T-helper 2 cell treated with Interferon-gamma antibody and Interleukin-4, amounts not matched to agents 5 μg/mL and 100 μg/mL, for 36 hours (primary cell): ENCODE measurements around the gene KCNK10.

Source experiments
- DNase-seq: peaks from one replicate; pipeline ENCODE4 v3.0.0; 2021; ENCODE audit warnings: low spot score
- H3K27ac Mint-ChIP-seq: one replicate; pipeline ENCODE4 v1.8.0; 2021; ENCODE audit warnings: mild to moderate bottlenecking, mixed read lengths
- H3K27me3 Mint-ChIP-seq: one replicate; pipeline ENCODE4 v1.8.0; 2021; ENCODE audit warnings: low read depth, mixed read lengths
- H3K36me3 Mint-ChIP-seq: one replicate; pipeline ENCODE4 v1.8.0; 2021; ENCODE audit warnings: low read depth, mixed read lengths
- H3K4me1 Mint-ChIP-seq: one replicate; pipeline ENCODE4 v1.8.0; 2021; ENCODE audit warnings: low read depth, mixed read lengths
- H3K4me3 Mint-ChIP-seq: one replicate; pipeline ENCODE4 v1.8.0; 2022; ENCODE audit warnings: mild to moderate bottlenecking, moderate library complexity, mixed read lengths
- H3K9me3 Mint-ChIP-seq: one replicate; pipeline ENCODE4 v1.8.0; 2021; ENCODE audit warnings: mixed read lengths

KCNK10 gene

GRCh38 chr14:88305528-88306322 is 17.3 kb downstream of the KCNK10 start:
- Mint-ChIP-seq H3K4me3 (no peak overlapping the region), H3K4me1 (no peaks in the 10 kb centered on the region), H3K27ac (no peak overlapping the region), H3K36me3 (no peaks in the 10 kb centered on the region), H3K27me3 (no peaks in the 10 kb centered on the region), H3K9me3 (no peaks in the 10 kb centered on the region)
- no peak for DNase-seq

GRCh38 chr14:88303041-88303440 is 20.0 kb downstream of the KCNK10 start:
- Mint-ChIP-seq H3K4me3 (no peak overlapping the region), H3K27ac (no peak overlapping the region), H3K36me3 (no peaks in the 10 kb centered on the region), H3K27me3 (peaks cover 11% of the 10 kb centered on the region), H3K9me3 (no peaks in the 10 kb centered on the region), H3K4me1 (no peaks in the 10 kb centered on the region)
- no peak for DNase-seq

GRCh38 chr14:88301381-88301780 is 21.7 kb downstream of the KCNK10 start:
- no peak for DNase-seq
- Mint-ChIP-seq H3K9me3 (no peaks in the 10 kb centered on the region), H3K27ac (no peak overlapping the region), H3K4me3 (no peak overlapping the region), H3K27me3 (peaks cover 11% of the 10 kb centered on the region), H3K4me1 (no peaks in the 10 kb centered on the region), H3K36me3 (no peaks in the 10 kb centered on the region)

GRCh38 chr14:88300817-88301216 is 22.3 kb downstream of the KCNK10 start:
- DNase-seq = no peak
- no peak overlapping the region for H3K27ac Mint-ChIP-seq
- H3K27me3 Mint-ChIP-seq = peaks cover 11% of the 10 kb centered on the region
- H3K36me3 Mint-ChIP-seq = no peaks in the 10 kb centered on the region
- no peaks in the 10 kb centered on the region for H3K4me1 Mint-ChIP-seq
- no peaks in the 10 kb centered on the region for H3K9me3 Mint-ChIP-seq
- H3K4me3 Mint-ChIP-seq = no peak overlapping the region

GRCh38 chr14:88299865-88300530 is 23.1 kb downstream of the KCNK10 start:
- Mint-ChIP-seq H3K36me3 (no peaks in the 10 kb centered on the region), H3K27ac (no peak overlapping the region), H3K9me3 (no peaks in the 10 kb centered on the region), H3K4me1 (no peaks in the 10 kb centered on the region), H3K4me3 (no peak overlapping the region), H3K27me3 (peaks cover 11% of the 10 kb centered on the region)
- DNase-seq = no peak

- Mint-ChIP-seq H3K4me3 (no peak overlapping the region), H3K36me3 (no peaks in the 10 kb centered on the region), H3K27ac (no peak overlapping the region), H3K4me1 (no peaks in the 10 kb centered on the region), H3K27me3 (peaks cover 11% of the 10 kb centered on the region), H3K9me3 (no peaks in the 10 kb centered on the region)
- no peak for DNase-seq
These were observed 25.8 kb downstream of the KCNK10 start for GRCh38 chr14:88297306-88297705.

- H3K4me3 Mint-ChIP-seq = no peak overlapping the region
These were observed 26.7 kb downstream of the KCNK10 start for GRCh38 chr14:88296351-88296750.

GRCh38 chr14:88289996-88290395 is 33.1 kb downstream of the KCNK10 start:
- Mint-ChIP-seq H3K9me3 (no peaks in the 10 kb centered on the region), H3K36me3 (no peaks in the 10 kb centered on the region), H3K4me1 (no peaks in the 10 kb centered on the region), H3K27ac (no peak overlapping the region), H3K4me3 (no peak overlapping the region), H3K27me3 (no peaks in the 10 kb centered on the region)
- DNase-seq = no peak

More at GRCh38 chr14:88296351-88296750, 26.7 kb downstream of the KCNK10 start:
- H3K27me3 Mint-ChIP-seq = peaks cover 11% of the 10 kb centered on the region
- no peak overlapping the region for H3K27ac Mint-ChIP-seq
- DNase-seq = no peak
- H3K9me3 Mint-ChIP-seq = no peaks in the 10 kb centered on the region
- no peaks in the 10 kb centered on the region for H3K36me3 Mint-ChIP-seq
- H3K4me1 Mint-ChIP-seq = no peaks in the 10 kb centered on the region

- DNase-seq = no peak
- Mint-ChIP-seq H3K36me3 (no peaks in the 10 kb centered on the region), H3K4me1 (no peaks in the 10 kb centered on the region), H3K9me3 (no peaks in the 10 kb centered on the region), H3K27ac (no peak overlapping the region), H3K4me3 (no peak overlapping the region), H3K27me3 (no peaks in the 10 kb centered on the region)
These were observed 33.8 kb downstream of the KCNK10 start for GRCh38 chr14:88289234-88289633.

- H3K27ac Mint-ChIP-seq = no peak overlapping the region
These were observed 36.8 kb downstream of the KCNK10 start for GRCh38 chr14:88286309-88286708.

GRCh38 chr14:88281447-88281846 is 41.6 kb downstream of the KCNK10 start:
- Mint-ChIP-seq H3K27ac (no peak overlapping the region), H3K4me3 (no peak overlapping the region), H3K4me1 (no peaks in the 10 kb centered on the region), H3K27me3 (peaks cover 4% of the 10 kb centered on the region), H3K9me3 (no peaks in the 10 kb centered on the region), H3K36me3 (no peaks in the 10 kb centered on the region)
- DNase-seq = no peak

More at GRCh38 chr14:88286309-88286708, 36.8 kb downstream of the KCNK10 start:
- no peaks in the 10 kb centered on the region for H3K9me3 Mint-ChIP-seq
- H3K27me3 Mint-ChIP-seq = no peaks in the 10 kb centered on the region
- DNase-seq = no peak
- H3K4me1 Mint-ChIP-seq = no peaks in the 10 kb centered on the region
- H3K4me3 Mint-ChIP-seq = no peak overlapping the region
- H3K36me3 Mint-ChIP-seq = no peaks in the 10 kb centered on the region

GRCh38 chr14:88276923-88277596 is 46.0 kb downstream of the KCNK10 start:
- H3K36me3 Mint-ChIP-seq = no peaks in the 10 kb centered on the region
- peaks cover 4% of the 10 kb centered on the region for H3K27me3 Mint-ChIP-seq
- H3K9me3 Mint-ChIP-seq = no peaks in the 10 kb centered on the region
- no peaks in the 10 kb centered on the region for H3K4me1 Mint-ChIP-seq
- no peak for DNase-seq
- H3K27ac Mint-ChIP-seq = no peak overlapping the region
- no peak overlapping the region for H3K4me3 Mint-ChIP-seq

- no peaks in the 10 kb centered on the region for H3K9me3 Mint-ChIP-seq
- H3K27me3 Mint-ChIP-seq = peaks cover 4% of the 10 kb centered on the region
- DNase-seq = no peak
- no peak overlapping the region for H3K27ac Mint-ChIP-seq
- no peaks in the 10 kb centered on the region for H3K36me3 Mint-ChIP-seq
- H3K4me1 Mint-ChIP-seq = no peaks in the 10 kb centered on the region
- no peak overlapping the region for H3K4me3 Mint-ChIP-seq
These were observed 50.4 kb downstream of the KCNK10 start for GRCh38 chr14:88272390-88273269.
